GM19438 (cell line): ENCODE data around the gene TSPAN9.

Experiments
- ATAC-seq: cut with Tn5 transposase; IDR thresholded peaks from one replicate; pipeline ENCODE4 v1.9.1; 2021; ENCODE audit warnings: low read depth; ENCODE audit not compliant: unreplicated experiment

Gene TSPAN9

GRCh38 chr12:3178671-3179313, 101.6 kb downstream of the TSPAN9 start:
- ATAC-seq = no peak

- ATAC-seq = no peak
Measured at GRCh38 chr12:3179731-3180130, 102.6 kb downstream of the TSPAN9 start.

- no peak for ATAC-seq
Measured at GRCh38 chr12:3182426-3182825, 105.2 kb downstream of the TSPAN9 start.

GRCh38 chr12:3184485-3184884, 107.3 kb downstream of the TSPAN9 start:
- ATAC-seq = no peak

GRCh38 chr12:3185260-3185870, 108.2 kb downstream of the TSPAN9 start:
- ATAC-seq = no peak

GRCh38 chr12:3186546-3187215, 109.5 kb downstream of the TSPAN9 start:
- ATAC-seq = no peak

- ATAC-seq = no peak
Measured at GRCh38 chr12:3187846-3188770, 110.9 kb downstream of the TSPAN9 start.

- no peak for ATAC-seq
Measured at GRCh38 chr12:3189282-3189681, 112.1 kb downstream of the TSPAN9 start.

- no peak for ATAC-seq
Measured at GRCh38 chr12:3190101-3190500, 112.9 kb downstream of the TSPAN9 start.

GRCh38 chr12:3191450-3191849, 114.3 kb downstream of the TSPAN9 start:
- ATAC-seq = no peak

- no peak for ATAC-seq
Measured at GRCh38 chr12:3192221-3192620, 115.0 kb downstream of the TSPAN9 start.

- ATAC-seq = no peak
Measured at GRCh38 chr12:3193131-3193530, 116.0 kb downstream of the TSPAN9 start.

GRCh38 chr12:3193755-3194154, 116.6 kb downstream of the TSPAN9 start:
- no peak for ATAC-seq

GRCh38 chr12:3195337-3195736, 118.2 kb downstream of the TSPAN9 start:
- no peak for ATAC-seq

GRCh38 chr12:3195859-3196483, 118.8 kb downstream of the TSPAN9 start:
- ATAC-seq = no peak

- no peak for ATAC-seq
Measured at GRCh38 chr12:3196488-3196887, 119.3 kb downstream of the TSPAN9 start.

GRCh38 chr12:3197131-3197818, 120.1 kb downstream of the TSPAN9 start:
- no peak for ATAC-seq

- ATAC-seq = no peak
Measured at GRCh38 chr12:3199551-3200031, 122.4 kb downstream of the TSPAN9 start.

- no peak for ATAC-seq
Measured at GRCh38 chr12:3200032-3200617, 122.9 kb downstream of the TSPAN9 start.
